ENCODE measurements around the gene DSC3.

DSC3 gene

GRCh38 chr18:31042406-31043181, at the start of gene DSC3:
Gene DSC3 (minus strand): TSS chr18:31042742. CDS start chr18:31042660, 82 bp downstream.
- peak; percentile 39 for DNase-seq

- no peak for DNase-seq
Measured at GRCh38 chr18:31091350-31091749, 48.8 kb upstream of the DSC3 start.

DNA sequence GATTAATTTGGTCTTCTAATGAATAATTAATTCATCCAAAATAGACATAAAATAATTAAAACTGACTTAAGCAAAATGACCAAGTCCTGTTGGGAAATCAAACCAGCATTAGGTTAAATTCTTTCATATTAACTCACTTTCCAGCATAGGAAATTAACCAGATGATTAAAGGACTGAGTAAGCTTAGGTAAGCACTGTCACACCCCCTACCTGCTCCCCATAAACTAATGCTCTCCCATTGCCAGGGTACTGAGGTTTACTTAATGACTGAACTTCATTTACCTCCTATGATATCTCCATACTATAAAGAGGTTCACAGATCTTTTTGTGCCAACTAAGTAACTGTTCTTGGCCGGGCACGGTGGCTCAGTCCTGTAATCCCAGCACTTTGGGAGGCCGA, 46.0 kb upstream of the DSC3 start:
- DNase-seq: no peak

- DNase-seq: no peak
Measured at GRCh38 chr18:31079973-31080372, 37.4 kb upstream of the DSC3 start.

DNA sequence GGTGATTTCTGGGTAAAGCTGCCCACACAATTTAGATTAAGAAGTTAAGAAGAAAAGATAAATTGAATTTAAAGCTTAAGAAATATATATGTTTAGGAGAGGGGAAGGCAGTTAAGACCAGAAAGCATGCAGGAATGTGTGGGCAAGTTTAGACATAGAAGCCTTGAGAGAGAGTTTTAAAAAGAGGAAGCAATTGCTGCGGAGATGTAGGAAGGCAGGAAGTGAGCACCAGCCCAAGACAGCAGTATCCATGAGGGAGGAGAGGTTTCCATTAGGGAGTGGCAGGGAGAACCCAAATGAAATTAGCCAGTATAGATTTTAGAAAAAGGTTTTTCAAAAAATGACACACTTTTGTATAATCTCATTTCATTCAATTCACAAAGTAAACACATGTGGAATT, 35.3 kb upstream of the DSC3 start:
- no peak for DNase-seq

DNA sequence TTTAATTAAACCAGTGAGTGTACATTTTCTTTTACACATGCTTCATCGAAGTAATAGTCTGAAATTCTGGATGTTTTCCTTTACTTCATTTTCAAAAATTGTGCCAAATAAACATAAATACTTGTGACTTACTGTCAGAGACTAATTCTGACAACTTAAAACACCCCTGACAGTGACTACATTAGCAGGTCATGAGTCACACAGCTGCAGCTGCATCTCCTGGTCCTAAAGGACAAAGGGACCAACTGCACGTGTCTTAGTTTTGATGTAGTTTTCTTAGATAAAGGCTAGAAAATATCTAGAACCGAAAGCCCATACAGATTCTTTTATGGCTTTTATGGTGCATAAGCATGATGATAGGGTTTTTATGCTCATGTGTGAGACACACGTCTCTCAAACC, 29.6 kb upstream of the DSC3 start:
- DNase-seq: no peak

- DNase-seq: no peak
Measured at GRCh38 chr18:31070206-31070605, 27.7 kb upstream of the DSC3 start.

DNA sequence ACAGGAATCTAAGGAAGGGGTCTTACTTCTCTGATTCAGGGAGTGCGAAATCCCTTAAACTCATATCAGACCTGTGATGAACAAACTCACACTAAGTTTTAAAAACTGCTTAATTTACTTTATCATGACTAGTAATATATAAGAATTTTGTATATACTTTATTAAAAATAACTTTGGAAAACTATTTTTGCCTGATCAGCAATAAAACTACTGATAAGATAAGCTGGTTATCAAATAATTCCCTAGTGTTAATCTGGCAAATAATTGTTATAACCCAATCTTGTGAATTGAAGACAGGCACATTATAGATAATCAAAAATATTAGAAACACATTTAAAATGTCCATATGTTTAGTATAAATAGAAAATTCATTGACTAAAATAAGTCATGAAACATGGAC, 23.7 kb upstream of the DSC3 start:
- DNase-seq: no peak

- DNase-seq: no peak
Measured at GRCh38 chr18:31065036-31065773, 22.7 kb upstream of the DSC3 start.

DNA sequence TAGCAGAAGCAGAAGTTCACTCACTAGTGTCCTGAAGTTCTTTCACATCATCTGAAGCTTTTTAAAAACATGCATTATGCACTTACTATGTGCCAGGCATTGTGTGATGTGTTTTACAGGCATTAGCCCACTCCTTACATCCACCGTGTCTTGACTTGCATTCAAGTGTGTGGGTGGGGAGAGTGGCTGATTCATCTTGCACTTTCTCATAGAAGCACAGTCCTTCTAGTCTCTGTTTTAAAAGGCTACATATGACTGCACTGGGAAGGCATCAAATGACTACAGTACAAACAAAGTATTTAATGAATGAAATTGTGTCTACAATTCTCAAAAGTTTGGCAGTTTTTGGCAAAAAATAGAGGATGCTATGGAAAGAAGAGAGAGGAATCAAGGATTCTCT, 21.6 kb upstream of the DSC3 start:
- no peak for DNase-seq

DNA sequence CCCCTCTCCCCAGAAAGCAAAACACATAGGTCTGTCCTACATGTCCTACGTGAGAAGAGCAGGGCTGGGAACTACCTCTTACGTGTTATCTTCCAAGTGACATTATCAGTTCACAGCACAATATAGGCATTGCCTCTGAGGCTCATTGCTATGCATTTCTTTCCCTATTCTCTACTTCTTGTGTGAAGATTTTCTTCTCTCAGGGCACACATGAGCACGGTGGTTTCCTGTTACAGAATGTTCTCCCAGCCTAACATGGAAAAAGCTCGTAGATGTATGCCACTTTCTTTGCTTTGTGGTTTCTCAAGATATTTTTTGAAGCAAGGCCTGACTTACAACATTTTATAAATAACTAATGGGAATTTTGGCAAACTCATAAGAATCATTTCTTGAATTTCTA, 19.4 kb upstream of the DSC3 start:
- DNase-seq: no peak

GRCh38 chr18:31058897-31059296, 16.4 kb upstream of the DSC3 start:
- DNase-seq: no peak

GRCh38 chr18:31057917-31058316, 15.4 kb upstream of the DSC3 start:
- DNase-seq: no peak

- DNase-seq: no peak
Measured at GRCh38 chr18:31057051-31057450, 14.5 kb upstream of the DSC3 start.

DNA sequence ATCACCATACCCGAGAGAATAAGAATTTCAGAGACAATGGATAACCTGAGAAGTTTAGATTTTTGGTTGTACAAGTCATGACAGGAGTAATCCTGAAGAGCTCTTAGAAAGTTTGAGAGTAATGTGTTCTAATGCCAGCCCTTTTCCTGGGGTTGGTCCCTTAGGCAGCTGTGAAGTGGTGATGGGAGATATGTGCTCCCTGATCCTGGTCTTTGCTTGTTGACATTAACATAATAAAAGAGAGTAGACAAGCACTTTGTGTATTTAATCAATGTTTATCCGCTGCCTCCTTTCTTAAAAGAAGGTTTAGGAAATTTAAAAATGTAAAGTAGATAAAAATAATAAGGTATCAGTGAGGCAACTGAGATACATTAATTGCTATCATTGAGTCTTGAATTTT, 13.8 kb upstream of the DSC3 start:
- no peak for DNase-seq

DNA sequence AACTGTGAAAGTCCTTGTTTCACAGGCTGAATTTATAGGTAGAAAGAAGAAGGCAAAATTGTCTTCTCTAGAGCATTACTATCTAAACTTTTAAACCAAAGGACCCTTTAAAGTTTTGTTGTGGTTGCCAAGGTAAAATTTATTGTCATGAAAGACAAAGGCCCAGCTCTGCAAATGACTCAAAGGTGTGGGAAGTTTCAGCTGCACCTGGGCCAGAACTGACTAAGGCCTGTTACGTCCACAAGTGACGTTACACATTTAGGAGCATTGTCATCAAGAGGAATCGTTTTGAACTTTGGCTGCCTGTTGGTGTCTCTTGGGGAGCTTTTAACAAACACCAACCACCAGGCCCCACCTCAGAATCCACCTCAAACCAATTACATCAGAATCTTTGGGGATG, 8.1 kb upstream of the DSC3 start:
- no peak for DNase-seq

DNA sequence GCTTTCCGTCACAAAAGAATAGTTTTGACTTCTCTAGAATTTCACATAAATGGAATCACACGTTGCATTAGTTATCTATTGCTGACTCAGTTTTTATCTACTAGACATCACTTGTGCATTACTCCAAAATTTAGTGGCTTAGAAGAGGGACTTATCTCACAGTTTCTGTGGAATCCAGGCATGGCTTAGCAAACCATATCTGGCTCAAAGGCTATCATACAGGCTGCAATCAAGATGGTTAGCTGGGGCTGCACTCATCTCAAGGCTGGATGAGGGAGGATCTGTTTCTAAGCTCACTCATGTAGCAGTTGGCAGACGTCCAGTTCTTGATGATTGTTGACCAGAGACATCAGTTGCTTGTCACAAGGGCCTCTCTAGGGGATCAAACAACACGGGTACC, 6.6 kb upstream of the DSC3 start:
- no peak for DNase-seq

DNA sequence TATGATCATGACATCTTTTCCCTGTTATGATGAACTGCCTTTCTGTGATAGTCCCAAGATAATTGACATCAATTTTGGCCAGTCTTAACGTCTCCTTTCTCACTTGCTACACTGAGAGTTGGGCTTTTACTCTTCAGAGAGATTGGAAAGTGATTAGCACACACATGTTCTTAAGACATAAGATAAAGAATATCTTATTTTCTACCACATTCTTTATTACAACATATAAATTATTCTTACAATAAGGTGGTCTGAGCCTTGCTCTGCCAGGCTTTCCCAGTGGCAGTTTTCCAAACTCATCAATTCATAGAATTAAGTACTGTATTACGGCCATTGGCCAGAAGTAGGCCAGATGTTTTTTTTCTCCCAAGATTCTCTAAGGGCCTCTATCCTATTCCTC, 5.7 kb upstream of the DSC3 start:
- no peak for DNase-seq

DNA sequence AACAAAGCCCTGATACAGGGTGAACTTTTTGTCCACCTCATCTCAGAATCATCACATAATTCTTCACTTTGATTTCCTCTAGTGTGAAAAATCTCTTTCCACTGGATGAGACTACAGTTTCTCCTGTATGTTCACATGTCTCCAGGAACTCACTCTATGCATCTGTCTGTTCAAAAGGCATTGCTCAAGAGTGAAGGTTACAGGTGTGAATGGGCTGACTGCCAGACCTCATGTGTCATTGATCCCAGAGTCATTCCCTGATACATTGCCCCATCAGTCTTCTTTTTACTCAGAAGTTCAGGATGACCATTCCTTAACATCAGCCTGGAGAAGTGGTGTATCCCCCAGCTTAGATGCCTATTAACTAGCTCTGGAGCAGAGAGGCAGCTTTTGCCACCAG, 4.4 kb upstream of the DSC3 start:
- DNase-seq: no peak

DNA sequence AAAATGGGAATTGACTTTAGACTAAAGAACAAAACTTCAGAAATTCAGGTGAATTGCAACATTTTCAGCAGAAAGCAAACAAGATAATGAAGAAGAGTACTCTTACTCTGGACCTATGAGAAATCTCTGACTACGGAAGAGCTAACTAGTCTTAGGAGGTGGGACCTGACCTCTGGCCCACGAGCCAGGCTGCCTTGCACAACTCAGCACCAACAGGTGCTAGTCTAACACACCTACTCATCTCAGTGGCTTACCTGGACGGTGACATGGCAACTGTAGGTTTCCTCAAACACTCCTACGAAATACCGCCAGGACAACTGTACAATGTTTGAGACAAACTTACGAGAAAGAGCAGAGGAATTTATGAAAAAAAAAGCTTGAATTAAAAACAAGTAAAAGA, 3.1 kb upstream of the DSC3 start:
- DNase-seq: no peak

- DNase-seq: no peak
Measured at GRCh38 chr18:31044926-31045325, 2.4 kb upstream of the DSC3 start.

DNA sequence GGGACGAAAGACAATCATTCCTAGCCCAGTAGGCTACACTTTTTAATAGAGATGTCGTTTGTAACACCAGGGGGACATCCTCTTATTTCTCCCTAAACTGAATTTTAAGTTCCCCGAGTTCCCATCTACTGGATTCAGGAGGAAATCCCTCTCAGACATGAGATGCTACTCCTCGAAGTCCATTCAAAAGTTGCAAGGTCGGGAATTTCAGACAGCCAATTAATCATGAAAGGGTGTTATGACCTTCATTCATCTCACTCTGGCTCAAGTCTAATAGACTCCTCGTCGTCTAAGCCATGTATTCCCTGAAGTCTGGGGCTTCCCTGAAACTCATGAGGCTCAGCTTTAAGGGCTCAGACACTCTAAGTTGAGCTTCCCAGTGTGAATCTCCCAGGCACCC, 1.2 kb upstream of the DSC3 start:
- no peak for DNase-seq

DNA sequence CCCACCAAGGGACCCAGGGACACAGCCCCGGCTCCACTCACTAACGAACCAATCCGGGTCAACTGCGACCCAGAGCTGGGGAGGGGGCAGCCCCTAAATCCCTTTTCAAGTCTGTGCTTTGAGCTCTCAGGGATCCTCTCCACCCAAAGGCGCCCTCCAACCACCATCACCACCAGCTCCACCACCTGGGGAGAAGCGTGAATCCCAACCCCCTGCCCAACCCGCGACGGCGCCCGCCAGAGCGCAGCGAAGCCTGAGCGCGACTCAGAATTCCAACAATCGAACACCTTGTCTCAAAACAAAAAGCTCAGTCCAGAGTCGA, 497 bp downstream of the DSC3 start:
- no peak for DNase-seq

DNA sequence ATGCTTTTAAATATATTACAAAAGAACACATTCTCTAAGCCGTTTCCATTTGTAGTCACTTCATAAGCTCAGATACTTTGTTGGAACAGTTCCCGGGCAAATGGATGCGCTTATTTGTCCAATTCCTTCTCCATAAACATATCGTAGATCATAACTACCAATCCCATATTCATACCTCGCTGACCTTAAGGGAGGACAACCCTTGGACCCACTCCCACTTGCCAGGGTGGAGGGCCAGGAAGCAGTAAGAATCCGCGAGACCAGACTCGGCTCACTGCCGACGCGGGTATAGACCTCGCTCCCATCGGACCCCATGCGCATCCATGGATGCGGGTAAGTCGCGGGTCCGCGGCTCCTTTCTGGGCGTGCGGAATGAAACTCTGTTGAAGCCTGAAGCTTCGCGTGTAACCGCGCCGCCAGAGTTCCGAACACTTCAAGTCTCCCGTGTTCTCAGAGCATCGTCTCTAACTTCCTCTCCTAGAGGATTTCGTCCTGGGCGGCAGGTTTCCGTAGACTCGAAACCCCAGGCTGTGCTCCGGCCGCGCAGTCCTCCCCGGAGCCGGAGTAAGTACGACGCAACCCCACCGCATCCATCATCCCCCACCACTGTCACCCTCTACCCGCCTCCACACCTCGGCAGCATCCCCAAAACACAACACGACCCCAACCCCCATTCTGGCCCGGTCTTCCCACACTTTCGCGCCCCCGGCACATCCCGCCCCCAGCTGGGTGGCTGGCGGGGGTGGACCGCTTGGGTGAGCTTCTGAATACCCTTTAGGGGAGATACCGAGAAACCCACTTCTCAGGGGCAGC, 1.1 kb downstream of the DSC3 start:
- peak; percentile 34 for DNase-seq

All from left hindlimb (tissue), 1 donor.